OCI-LY7 (cell line): ENCODE measurements around the gene PIP4K2A. TPM values are rescaled to one million over a fixed set of nuclear protein-coding genes. Genes with fewer than 3 reads are reported as not detected.

Experiments
- BruUV-seq: library from RNA; stranded (reverse); fragments of 400-500 nt; replicated peaks from 2 replicates; lab custom pipeline; 2021; lab: Mats Ljungman, UMichigan
- CTCF ChIA-PET: fragments of 300-600 bp; sonication (Branson Sonifier 250); formaldehyde crosslinking; loops from one replicate; lab custom pipeline; 2022; ENCODE audit warnings: antibody characterized with exemption; ENCODE audit not compliant: unreplicated experiment; lab: Charles Lee
- POLR2A ChIA-PET: fragments of 300-600 bp; sonication (Branson Sonifier 250); formaldehyde crosslinking; loops from one replicate; lab custom pipeline; 2022; ENCODE audit warnings: antibody characterized with exemption; lab: Charles Lee
- DNase-seq: peaks from one replicate; pipeline ENCODE4 v3.0.0-alpha.2; 2015; ENCODE audit warnings: low spot score
- H2AFZ ChIP-seq: fragments of 200-600 bp; sonication (generic), shearing (Covaris generic); 2 replicates; pipeline ENCODE4 v1.6.1; 2014; ENCODE audit warnings: mild to moderate bottlenecking, antibody characterized with exemption, low read length, moderate library complexity
- H3K27ac ChIP-seq: fragments of 200-600 bp; sonication (generic); 2 replicates; pipeline ENCODE4 v1.5.1; 2014; ENCODE audit warnings: mixed run types, low read depth, mild to moderate bottlenecking, moderate library complexity, low read length, inconsistent platforms; ENCODE audit not compliant: poor library complexity, severe bottlenecking
- H3K36me3 ChIP-seq: fragments of 200-600 bp; sonication (generic); 2 replicates; pipeline ENCODE4 v1.6.1; 2014; ENCODE audit warnings: mild to moderate bottlenecking, antibody characterized with exemption, low read length, moderate library complexity, mixed read lengths; ENCODE audit not compliant: insufficient read depth
- H3K4me1 ChIP-seq: fragments of 200-600 bp; sonication (generic); 2 replicates; pipeline ENCODE4 v1.5.1; 2014; ENCODE audit warnings: mild to moderate bottlenecking, low read length; ENCODE audit not compliant: insufficient read depth, poor library complexity, severe bottlenecking
- H3K4me2 ChIP-seq: fragments of 200-600 bp; sonication (generic); 2 replicates; pipeline ENCODE4 v1.6.1; 2014; ENCODE audit warnings: mild to moderate bottlenecking, low read length
- H3K4me3 ChIP-seq: fragments of 200-600 bp; sonication (generic); 2 replicates; pipeline ENCODE4 v1.5.1; 2014; ENCODE audit warnings: mild to moderate bottlenecking, low read depth, low read length; ENCODE audit not compliant: poor library complexity, severe bottlenecking
- H3K79me2 ChIP-seq: fragments of 200-600 bp; sonication (generic); 2 replicates; pipeline ENCODE4 v1.6.1; 2016; ENCODE audit warnings: low read depth, mild to moderate bottlenecking, low read length, moderate library complexity, mixed read lengths; ENCODE audit not compliant: insufficient read depth
- H3K9me2 ChIP-seq: fragments of 200-600 bp; sonication (generic); 2 replicates; pipeline ENCODE4 v1.6.1; 2016; ENCODE audit warnings: mild to moderate bottlenecking, low read length, mixed read lengths; ENCODE audit not compliant: insufficient read depth
- H3K9me3 ChIP-seq: fragments of 200-600 bp; sonication (generic); 2 replicates; pipeline ENCODE4 v1.6.1; 2014; ENCODE audit warnings: mild to moderate bottlenecking, mixed run types, low read length, mixed read lengths
- H4K20me1 ChIP-seq: fragments of 200-600 bp; sonication (generic); 2 replicates; pipeline ENCODE4 v1.6.1; 2014; ENCODE audit warnings: mild to moderate bottlenecking, antibody characterized with exemption, low read length, moderate library complexity, mixed read lengths; ENCODE audit not compliant: insufficient read depth
- EZH2phosphoT487 ChIP-seq: fragments of 200-600 bp; sonication (generic); IDR thresholded peaks from 2 replicates; pipeline ENCODE4 v1.6.1; 2018; ENCODE audit warnings: low read depth, borderline replicate concordance, mild to moderate bottlenecking, mixed run types, antibody characterized with exemption, low read length, moderate library complexity, mixed read lengths
- intact Hi-C: fragments of 100-400 bp; cut with micrococcal nuclease; formaldehyde crosslinking; loops from one replicate; pipeline ENCODE4 v1.10.0; 2022; ENCODE audit not compliant: unreplicated experiment
- total RNA-seq, 2 experiments: library from RNA; depleted of rRNA in 1 of 2; stranded (reverse); fragments of >200 nt in 1 of 2; shearing (Covaris generic) in 1 of 2; gene quantifications; 2 replicates each; pipeline ENCODE4 v1.2.3, GENCODE V29; 2014 to 2022
- TF ChIP-seq, protein P1 (sequence below): fragments of 200-600 bp; sonication (generic); conservative IDR thresholded peaks from 2 replicates; pipeline ENCODE4 v1.5.1; 2014; ENCODE audit warnings: mild to moderate bottlenecking, antibody characterized with exemption, low read length, moderate library complexity, mixed read lengths

The PIP4K2A gene
- total RNA-seq, 2 experiments from 2014 or later: 32.5 to 42.6 TPM

GRCh38 chr10:22503315-22504088 lies 210.9 kb downstream of the PIP4K2A start:
- no peaks in the 10 kb centered on the region for H3K79me2 ChIP-seq
- DNase-seq: no peak
- CTCF ChIA-PET: no interaction called here
- H3K4me3 ChIP-seq: no peak overlapping the region
- no TSS peak for BruUV-seq
- H2AFZ ChIP-seq: no peak overlapping the region
- no peaks in the 10 kb centered on the region for H3K36me3 ChIP-seq
- intact Hi-C loops: no loop called here
- no peaks in the 10 kb centered on the region for H4K20me1 ChIP-seq
- no peaks in the 10 kb centered on the region for H3K9me2 ChIP-seq
- no peaks in the 10 kb centered on the region for H3K4me1 ChIP-seq
- H3K4me2 ChIP-seq: no peak overlapping the region
- no peak for TF ChIP-seq EZH2phosphoT487
- TF ChIP-seq, protein P1, sequence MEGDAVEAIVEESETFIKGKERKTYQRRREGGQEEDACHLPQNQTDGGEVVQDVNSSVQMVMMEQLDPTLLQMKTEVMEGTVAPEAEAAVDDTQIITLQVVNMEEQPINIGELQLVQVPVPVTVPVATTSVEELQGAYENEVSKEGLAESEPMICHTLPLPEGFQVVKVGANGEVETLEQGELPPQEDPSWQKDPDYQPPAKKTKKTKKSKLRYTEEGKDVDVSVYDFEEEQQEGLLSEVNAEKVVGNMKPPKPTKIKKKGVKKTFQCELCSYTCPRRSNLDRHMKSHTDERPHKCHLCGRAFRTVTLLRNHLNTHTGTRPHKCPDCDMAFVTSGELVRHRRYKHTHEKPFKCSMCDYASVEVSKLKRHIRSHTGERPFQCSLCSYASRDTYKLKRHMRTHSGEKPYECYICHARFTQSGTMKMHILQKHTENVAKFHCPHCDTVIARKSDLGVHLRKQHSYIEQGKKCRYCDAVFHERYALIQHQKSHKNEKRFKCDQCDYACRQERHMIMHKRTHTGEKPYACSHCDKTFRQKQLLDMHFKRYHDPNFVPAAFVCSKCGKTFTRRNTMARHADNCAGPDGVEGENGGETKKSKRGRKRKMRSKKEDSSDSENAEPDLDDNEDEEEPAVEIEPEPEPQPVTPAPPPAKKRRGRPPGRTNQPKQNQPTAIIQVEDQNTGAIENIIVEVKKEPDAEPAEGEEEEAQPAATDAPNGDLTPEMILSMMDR: no peak
- H3K27ac ChIP-seq: no peak overlapping the region
- H3K9me3 ChIP-seq: no peaks in the 10 kb centered on the region
- POLR2A ChIA-PET: no interaction called here

DNA sequence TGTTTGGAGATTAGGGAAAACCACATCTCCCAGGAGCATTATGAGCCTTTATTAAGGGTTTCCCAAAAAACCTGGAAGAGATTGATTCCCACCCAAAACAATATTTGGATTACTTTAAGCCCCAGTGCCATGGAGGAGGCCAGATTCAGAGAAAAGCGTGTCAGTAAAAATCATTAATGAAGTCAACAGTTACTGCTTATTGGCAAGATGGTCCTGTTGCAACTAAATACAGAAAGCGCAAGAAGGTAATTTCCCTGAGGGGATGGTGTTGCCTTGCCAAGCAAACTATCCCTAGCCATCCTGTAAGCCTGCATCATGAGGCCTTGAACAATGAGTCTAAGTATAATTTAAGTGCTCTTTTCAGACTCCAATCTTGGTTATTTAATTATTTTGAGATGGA lies 212.5 kb downstream of the PIP4K2A start:
- POLR2A ChIA-PET: no interaction called here
- Histone ChIP-seq H3K27ac (no peak overlapping the region), H3K36me3 (no peaks in the 10 kb centered on the region), H3K9me2 (no peaks in the 10 kb centered on the region), H3K79me2 (no peaks in the 10 kb centered on the region), H3K4me1 (no peaks in the 10 kb centered on the region), H3K4me2 (no peak overlapping the region), H4K20me1 (no peaks in the 10 kb centered on the region), H3K9me3 (no peaks in the 10 kb centered on the region), H2AFZ (no peak overlapping the region), H3K4me3 (no peak overlapping the region)
- no peak for DNase-seq
- BruUV-seq: no TSS peak
- CTCF ChIA-PET: no interaction called here
- intact Hi-C loops: no loop called here
- TF ChIP-seq, protein P1: no peak
- TF ChIP-seq EZH2phosphoT487: no peak

DNA sequence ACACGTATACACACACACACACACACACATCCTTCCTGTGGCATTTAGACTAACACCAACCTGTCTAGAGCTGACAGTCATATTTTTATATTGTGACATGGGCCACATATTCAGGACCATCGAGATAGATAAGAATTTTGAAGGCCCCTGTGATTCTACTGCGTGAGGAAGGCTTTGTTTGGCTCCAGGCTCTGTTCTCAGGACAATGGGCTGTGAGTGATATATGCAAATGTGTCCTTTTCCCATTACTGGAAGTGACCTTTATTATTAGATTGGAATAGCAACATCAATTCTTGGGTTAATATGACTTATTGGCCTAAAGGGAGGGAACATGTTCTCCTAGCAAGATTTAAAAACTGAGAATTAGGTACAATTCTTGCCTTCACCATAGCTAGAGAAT lies 213.0 kb downstream of the PIP4K2A start:
- no peak for DNase-seq
- ChIA-PET CTCF (no interaction called here), POLR2A (no interaction called here)
- BruUV-seq: no TSS peak
- H3K4me2 ChIP-seq: no peak overlapping the region
- no peak overlapping the region for H2AFZ ChIP-seq
- H3K79me2 ChIP-seq: no peaks in the 10 kb centered on the region
- intact Hi-C loops: no loop called here
- TF ChIP-seq EZH2phosphoT487: no peak
- TF ChIP-seq, protein P1: no peak
- no peaks in the 10 kb centered on the region for H3K9me3 ChIP-seq
- H3K4me1 ChIP-seq: no peaks in the 10 kb centered on the region
- no peak overlapping the region for H3K4me3 ChIP-seq
- no peaks in the 10 kb centered on the region for H3K9me2 ChIP-seq
- H4K20me1 ChIP-seq: no peaks in the 10 kb centered on the region
- no peak overlapping the region for H3K27ac ChIP-seq
- H3K36me3 ChIP-seq: no peaks in the 10 kb centered on the region
